ENCODE measurements around the gene PYROXD2. TPM values are rescaled to one million over a fixed set of nuclear protein-coding genes. Genes with fewer than 3 reads are reported as not detected.

The PYROXD2 gene
- total RNA-seq, 6 experiments from 2014 or later = 3.0 to 25.3 (median 7.1) TPM

GRCh38 chr10:98423691-98424120, 8.7 kb upstream of the PYROXD2 start:
- WGBS (ENCODE audit: insufficient coverage, low coverage, low lambda C conversion rate, missing lambda C conversion rate) = 90% methylated on average over 4 of the region's 9 CpGs
- ATAC-seq (no peak), DNase-seq (no peak)
- intact Hi-C loops (cut with DNase I) = no loop called here
- Histone ChIP-seq H3K27ac (no peak overlapping the region), H3K4me3 (no peak overlapping the region), H3K27me3 (no peaks in the 10 kb centered on the region), H3K9me3 (no peaks in the 10 kb centered on the region), H3K4me1 (peaks cover 0 to 27% (median 12%) of the 10 kb centered on the region in 4 donors), H3K36me3 (peaks cover 0 to 19% (median 2%) of the 10 kb centered on the region in 4 donors)
- TF ChIP-seq POLR2A (IDR thresholded peaks at IDR 0.05) = no peak
- no peak for TF ChIP-seq CTCF (IDR thresholded peaks at IDR 0.05)

GRCh38 chr10:98422182-98422581, 7.2 kb upstream of the PYROXD2 start:
- DNase-seq = no peak
- Histone ChIP-seq H3K27ac (no peak overlapping the region), H3K9me3 (no peaks in the 10 kb centered on the region), H3K4me3 (no peak overlapping the region), H3K36me3 (peaks cover 0 to 5% (median 2%) of the 10 kb centered on the region in 4 donors), H3K4me1 (peaks cover 0 to 32% (median 14%) of the 10 kb centered on the region in 4 donors), H3K27me3 (no peaks in the 10 kb centered on the region)
- 89% methylated on average over 6 of the region's 10 CpGs for WGBS (ENCODE audit: insufficient coverage, low coverage, low lambda C conversion rate, missing lambda C conversion rate)
- no peak for ATAC-seq
- intact Hi-C loops (cut with DNase I) = no loop called here
- TF ChIP-seq POLR2A (IDR thresholded peaks at IDR 0.05) (no peak), CTCF (IDR thresholded peaks at IDR 0.05) (no peak)

GRCh38 chr10:98420786-98421185, 5.8 kb upstream of the PYROXD2 start:
- peak; percentile 72 to 79 (median 77) for ATAC-seq
- Histone ChIP-seq H3K9me3 (no peaks in the 10 kb centered on the region), H3K27ac (peak overlapping the region; percentile 70 to 78 (median 77)), H3K27me3 (no peaks in the 10 kb centered on the region), H3K36me3 (peaks cover 0 to 5% (median 2%) of the 10 kb centered on the region in 4 donors), H3K4me1 (peaks cover 0 to 33% (median 15%) of the 10 kb centered on the region in 4 donors), H3K4me3 (peak overlapping the region in 1 of 3 donors; percentile 50)
- intact Hi-C loops (cut with DNase I) = no loop called here
- DNase-seq = peak; percentile 73 to 87 (median 82)
- WGBS (ENCODE audit: insufficient coverage, low coverage, low lambda C conversion rate, missing lambda C conversion rate) = 47% methylated on average over 6 of the region's 9 CpGs
- no peak for TF ChIP-seq CTCF (IDR thresholded peaks at IDR 0.05)
- peak; percentile 76 for TF ChIP-seq POLR2A (IDR thresholded peaks at IDR 0.05)

- ATAC-seq (peak; percentile 55 to 77 (median 62)), DNase-seq (peak; percentile 83 to 91 (median 90))
- Histone ChIP-seq H3K27me3 (no peaks in the 10 kb centered on the region), H3K4me1 (peaks cover 0 to 39% (median 18%) of the 10 kb centered on the region in 4 donors), H3K36me3 (peaks cover 0 to 5% (median 2%) of the 10 kb centered on the region in 4 donors), H3K4me3 (peak overlapping the region in 2 of 3 donors; percentile 16 to 50), H3K27ac (peak overlapping the region; percentile 70 to 78 (median 77)), H3K9me3 (no peaks in the 10 kb centered on the region)
- 37% methylated on average over 14 of the region's 17 CpGs for WGBS (ENCODE audit: insufficient coverage, low coverage, low lambda C conversion rate, missing lambda C conversion rate)
- intact Hi-C loops (cut with DNase I) = no loop called here
- TF ChIP-seq CTCF (IDR thresholded peaks at IDR 0.05) (no peak), POLR2A (IDR thresholded peaks at IDR 0.05) (peak; percentile 35)
These were observed 4.7 kb upstream of the PYROXD2 start for GRCh38 chr10:98419469-98420261.
